Prostate gland (tissue), 2 donors: Measurements from ENCODE around the gene DVL3.

Experiments
- POLR2A ChIP-seq: fragments of 450-650 bp; IDR thresholded peaks from one replicate; pipeline ENCODE4 v1.6.1; 2016; ENCODE audit warnings: antibody characterized with exemption, mild to moderate bottlenecking
- POLR2AphosphoS5 ChIP-seq: sonication (generic); formaldehyde crosslinking; IDR thresholded peaks from one replicate; pipeline ENCODE4 v1.6.1; 2017; ENCODE audit warnings: antibody characterized with exemption
- TF ChIP-seq, protein P1 (sequence below), 4 experiments: fragments of 200-600 bp in 2 of 4; fragments of 450-650 bp in 2 of 4; sonication (generic) in 2 of 4; IDR thresholded peaks; 1 replicate in 3 of 4; 2 replicates in 1 of 4; pipeline ENCODE4 v1.5.1; 2016 to 2019; ENCODE audit warnings: antibody characterized with exemption in 4 of 4, mild to moderate bottlenecking in 2 of 4, moderate library complexity in 2 of 4

DNA sequence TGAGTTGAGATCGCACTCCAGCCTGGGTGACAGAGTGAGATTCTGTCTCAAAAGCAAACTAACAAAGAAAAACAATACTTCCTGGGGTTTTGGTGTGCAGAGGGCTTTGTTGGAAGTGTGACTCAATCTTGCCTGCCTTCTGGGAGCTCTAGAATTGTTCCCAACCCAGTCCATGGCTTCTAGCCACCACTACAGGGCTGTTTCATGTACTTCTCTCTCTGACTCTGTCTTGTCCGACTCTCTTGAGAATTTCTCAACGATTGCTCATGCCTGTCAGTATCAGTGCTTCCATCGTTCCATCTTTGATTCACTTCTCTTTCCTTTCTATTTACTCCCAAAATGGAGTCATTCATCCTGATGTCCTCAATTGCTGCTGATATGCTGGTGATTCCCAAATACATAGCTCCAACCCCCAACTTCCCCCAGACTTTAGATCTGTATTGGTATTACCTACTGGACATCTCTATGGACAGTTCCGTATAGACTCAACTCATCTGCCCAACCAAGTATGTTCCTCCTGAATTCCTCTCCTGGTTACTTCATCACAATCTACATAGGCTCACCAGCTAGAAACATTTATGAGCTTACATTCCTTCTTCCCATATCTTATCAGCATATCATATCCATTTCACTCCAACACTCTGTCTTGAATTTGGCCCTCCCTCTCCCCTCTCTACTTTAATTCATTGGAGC, 17.6 kb downstream of the DVL3 start:
- TF ChIP-seq, protein P1, sequence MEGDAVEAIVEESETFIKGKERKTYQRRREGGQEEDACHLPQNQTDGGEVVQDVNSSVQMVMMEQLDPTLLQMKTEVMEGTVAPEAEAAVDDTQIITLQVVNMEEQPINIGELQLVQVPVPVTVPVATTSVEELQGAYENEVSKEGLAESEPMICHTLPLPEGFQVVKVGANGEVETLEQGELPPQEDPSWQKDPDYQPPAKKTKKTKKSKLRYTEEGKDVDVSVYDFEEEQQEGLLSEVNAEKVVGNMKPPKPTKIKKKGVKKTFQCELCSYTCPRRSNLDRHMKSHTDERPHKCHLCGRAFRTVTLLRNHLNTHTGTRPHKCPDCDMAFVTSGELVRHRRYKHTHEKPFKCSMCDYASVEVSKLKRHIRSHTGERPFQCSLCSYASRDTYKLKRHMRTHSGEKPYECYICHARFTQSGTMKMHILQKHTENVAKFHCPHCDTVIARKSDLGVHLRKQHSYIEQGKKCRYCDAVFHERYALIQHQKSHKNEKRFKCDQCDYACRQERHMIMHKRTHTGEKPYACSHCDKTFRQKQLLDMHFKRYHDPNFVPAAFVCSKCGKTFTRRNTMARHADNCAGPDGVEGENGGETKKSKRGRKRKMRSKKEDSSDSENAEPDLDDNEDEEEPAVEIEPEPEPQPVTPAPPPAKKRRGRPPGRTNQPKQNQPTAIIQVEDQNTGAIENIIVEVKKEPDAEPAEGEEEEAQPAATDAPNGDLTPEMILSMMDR (IDR thresholded peaks at IDR 0.05) = no peak
- TF ChIP-seq POLR2A (no peak), POLR2AphosphoS5 (no peak)
